Left kidney (tissue), 2 donors: ENCODE measurements around the gene C16orf89. TPM values are rescaled to one million over a fixed set of nuclear protein-coding genes. Genes with fewer than 3 reads are reported as not detected.
A peak's percentile ranks its signal among the peaks of the same experiment; 100 is the strongest.
"Not testable (repeated sequence)": the region's sequence is repeated elsewhere in the genome, so short reads cannot be mapped to it uniquely, and the experiment has no call there.

Source experiments
- DNase-seq: peaks from one replicate; pipeline ENCODE4 v3.0.0-alpha.2; 2013
- polyA plus RNA-seq: library from polyadenylated mRNA; unstranded; fragments of 120-200 nt; gene quantifications from one replicate; pipeline ENCODE4 v1.2.1, GENCODE V29; 2013; ENCODE audit not compliant: insufficient read length

C16orf89 gene
- polyA plus RNA-seq, 1 donor = 3.3 TPM

DNA sequence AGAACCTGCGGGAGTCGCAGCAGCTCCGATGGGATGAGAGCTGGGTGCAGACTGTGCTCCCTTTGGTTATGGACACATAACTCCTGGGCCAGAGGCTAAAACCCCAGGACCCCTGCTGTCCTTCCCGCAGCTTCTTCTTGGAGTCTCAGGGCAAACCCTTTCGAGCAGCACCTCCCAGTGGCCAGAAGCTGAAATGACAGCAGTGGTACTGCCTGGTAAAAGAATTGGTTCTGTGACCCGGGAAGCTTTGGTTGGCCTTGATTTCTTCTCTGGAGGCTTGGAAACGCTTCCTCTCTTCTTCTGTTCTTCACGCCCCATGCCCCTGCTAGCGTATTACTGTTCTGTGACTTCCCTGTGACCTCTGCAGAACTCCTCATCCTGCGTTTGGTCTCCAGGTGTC is 19.0 kb upstream of the C16orf89 start:
- not testable (repeated sequence) for DNase-seq

DNA sequence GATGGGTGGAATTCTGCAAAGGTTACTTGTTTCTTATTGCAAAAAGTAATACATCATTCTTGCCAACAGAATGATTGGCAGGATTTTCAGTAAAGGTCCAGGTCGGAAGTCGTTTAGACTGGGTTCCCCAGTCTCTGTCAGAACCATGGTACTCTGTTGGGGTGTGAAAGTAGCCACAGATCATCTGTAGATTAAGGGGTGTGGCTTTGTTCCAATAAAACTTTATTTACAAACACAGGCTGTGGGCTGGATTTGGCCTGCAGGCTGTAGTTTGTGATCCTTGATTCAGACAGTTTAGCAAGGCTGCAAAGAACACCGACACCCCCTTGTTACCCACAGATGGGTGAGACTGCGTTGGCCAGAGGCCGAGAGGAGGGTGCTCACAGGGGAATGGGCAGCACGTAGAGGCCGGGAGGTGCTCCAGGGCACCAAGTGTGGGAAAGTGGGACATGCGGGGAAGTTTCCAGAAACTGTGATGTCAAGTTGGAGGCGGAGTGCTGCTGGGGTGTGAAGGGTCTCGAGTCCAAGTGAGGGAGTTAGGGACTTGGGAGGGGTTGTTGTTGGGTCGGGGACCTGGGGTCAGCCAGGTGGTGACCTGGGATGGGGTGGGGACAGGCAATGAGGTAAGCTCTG is 18.5 kb upstream of the C16orf89 start:
- DNase-seq = not testable (repeated sequence)

- DNase-seq = not testable (repeated sequence)
Measured at GRCh38 chr16:5083646-5084045, 17.9 kb upstream of the C16orf89 start.

DNA sequence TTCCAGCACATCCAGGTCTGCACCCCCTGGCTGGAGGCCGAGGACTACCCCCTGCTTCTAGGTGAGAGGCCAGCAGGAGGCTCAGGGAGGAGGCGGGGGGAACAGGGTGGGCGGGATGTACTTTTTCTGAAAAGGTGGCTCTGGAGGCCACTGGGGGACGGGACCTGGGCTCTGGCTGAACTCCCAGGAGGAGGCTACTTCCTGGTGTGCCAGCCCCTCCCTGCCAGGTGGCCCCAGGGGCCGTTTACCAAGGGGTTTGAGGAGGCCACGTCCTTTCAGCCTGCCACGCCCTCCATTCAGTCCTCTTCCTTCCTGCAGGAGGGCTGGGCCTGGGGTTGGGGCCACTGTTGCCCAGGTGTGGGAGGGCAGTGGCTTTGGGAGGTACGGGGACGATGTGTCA is 15.2 kb upstream of the C16orf89 start:
- DNase-seq = not testable (repeated sequence)

GRCh38 chr16:5080461-5080860 is 14.7 kb upstream of the C16orf89 start:
- DNase-seq = not testable (repeated sequence)

GRCh38 chr16:5078626-5079025 is 12.9 kb upstream of the C16orf89 start:
- DNase-seq = no peak

GRCh38 chr16:5077304-5077703 is 11.5 kb upstream of the C16orf89 start:
- no peak for DNase-seq

- no peak for DNase-seq
Measured at GRCh38 chr16:5075637-5076036, 9.9 kb upstream of the C16orf89 start.

GRCh38 chr16:5073771-5074170 is 8.0 kb upstream of the C16orf89 start:
- DNase-seq = not testable (repeated sequence)

DNA sequence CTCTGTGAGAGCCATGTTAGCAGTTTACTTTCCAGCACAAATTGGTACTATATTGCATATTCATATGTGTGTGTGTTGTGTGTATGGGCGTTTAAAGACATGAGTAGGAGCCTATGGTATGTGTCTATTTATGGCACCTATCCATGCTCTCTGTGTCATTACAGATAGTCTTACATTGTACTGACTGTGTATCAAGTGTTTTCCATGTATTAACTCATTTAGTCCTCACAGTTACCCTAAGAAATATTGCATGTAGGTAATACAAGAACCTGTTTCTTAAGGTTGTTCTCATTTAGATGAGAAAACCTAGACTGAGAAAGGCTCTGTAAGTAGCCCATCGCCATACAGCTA is 7.5 kb upstream of the C16orf89 start:
- no peak for DNase-seq

DNA sequence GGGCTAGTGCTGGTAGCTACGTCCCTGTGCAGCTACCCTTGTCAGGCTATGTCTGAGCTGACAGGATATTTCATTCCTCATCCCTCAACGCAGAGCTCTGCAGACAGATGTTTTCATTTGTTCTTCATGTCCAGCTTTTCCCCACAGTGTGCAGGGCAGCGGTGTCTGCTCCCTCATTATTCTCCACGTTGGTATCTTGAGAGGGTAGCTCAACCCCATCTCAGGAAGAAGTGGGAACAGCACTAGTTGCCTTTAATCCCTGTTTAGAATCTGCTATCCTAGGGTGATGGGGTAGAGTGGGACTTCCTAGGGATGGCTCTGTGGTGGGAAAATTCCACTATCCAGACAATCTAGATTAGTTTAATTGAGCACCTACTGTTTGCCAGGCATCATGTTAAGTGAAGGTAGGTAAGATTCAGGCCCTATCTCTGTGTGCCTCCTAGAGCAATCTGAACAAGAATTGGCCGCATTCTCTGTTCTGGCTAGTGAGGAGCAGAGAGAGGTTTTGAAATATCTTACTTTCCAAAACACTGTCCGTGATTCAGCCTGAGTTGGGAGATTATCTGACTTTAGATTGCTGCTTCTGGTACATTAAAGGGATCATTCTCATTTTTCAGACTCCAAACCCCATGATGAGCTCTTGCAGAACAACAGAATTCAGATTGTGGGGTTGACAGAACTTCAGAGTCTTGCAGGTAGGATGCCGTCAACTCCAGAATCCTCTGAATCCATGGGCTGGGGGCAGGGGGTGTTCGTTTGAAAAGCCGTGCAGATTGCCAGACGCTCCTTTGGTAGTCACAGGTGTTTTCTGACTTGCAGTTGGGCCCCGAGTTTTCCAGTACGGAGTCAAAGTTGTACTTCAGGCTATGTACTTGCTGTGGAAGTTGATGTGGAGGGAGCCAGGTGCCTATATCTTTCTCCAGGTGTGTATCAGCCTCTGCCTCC is 6.8 kb upstream of the C16orf89 start:
- no peak for DNase-seq

DNA sequence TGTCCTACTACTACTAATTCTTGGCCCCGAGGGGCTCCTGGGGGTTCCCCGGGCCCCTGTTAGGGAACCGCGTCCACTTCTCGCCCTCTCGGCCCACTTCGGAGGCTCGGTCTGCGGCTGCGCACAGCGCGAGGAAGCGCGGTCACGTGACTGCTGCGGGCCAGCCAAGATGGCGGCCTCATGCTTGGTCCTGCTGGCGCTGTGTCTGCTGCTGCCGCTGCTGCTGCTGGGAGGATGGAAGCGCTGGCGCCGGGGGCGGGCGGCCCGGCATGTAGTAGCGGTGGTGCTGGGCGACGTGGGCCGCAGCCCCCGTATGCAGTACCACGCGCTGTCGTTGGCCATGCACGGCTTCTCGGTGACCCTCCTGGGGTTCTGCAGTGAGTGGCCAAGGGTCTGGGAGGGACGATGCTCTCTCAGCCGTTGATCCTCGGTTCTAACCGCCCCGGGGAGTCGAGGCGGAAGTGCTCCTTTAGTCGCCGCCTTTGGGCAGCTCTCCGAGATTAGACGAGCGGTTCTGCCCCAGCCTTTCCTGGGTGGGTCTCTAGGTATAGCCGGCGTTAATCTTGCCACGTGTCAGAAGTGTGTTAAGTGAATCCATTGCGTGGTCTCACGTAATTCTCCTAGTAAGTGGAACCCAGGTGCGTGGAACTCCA is 6.1 kb upstream of the C16orf89 start, which contains the start of gene ALG1:
ALG1 (plus strand) TSS at position 163 of the 653 bp plus-strand sequence; CDS start at position 170, 7 bp downstream.
- DNase-seq = peak; percentile 85

DNA sequence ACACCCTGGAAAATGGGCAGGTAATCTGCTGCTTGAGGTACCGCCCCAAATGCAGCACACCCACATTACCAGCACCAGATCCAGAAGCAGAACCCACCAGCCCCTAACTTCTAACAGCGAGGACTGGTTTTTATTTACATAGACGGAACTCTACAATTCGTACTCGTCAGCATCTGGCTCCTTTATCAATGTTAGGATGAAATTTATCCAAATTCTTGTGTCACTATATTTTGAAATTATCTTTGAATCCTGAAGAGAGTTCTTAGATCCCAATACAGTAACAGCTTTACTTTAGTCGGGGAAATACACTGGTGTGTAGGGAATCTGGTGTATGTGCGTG is 5.6 kb upstream of the C16orf89 start:
- DNase-seq = no peak

DNA sequence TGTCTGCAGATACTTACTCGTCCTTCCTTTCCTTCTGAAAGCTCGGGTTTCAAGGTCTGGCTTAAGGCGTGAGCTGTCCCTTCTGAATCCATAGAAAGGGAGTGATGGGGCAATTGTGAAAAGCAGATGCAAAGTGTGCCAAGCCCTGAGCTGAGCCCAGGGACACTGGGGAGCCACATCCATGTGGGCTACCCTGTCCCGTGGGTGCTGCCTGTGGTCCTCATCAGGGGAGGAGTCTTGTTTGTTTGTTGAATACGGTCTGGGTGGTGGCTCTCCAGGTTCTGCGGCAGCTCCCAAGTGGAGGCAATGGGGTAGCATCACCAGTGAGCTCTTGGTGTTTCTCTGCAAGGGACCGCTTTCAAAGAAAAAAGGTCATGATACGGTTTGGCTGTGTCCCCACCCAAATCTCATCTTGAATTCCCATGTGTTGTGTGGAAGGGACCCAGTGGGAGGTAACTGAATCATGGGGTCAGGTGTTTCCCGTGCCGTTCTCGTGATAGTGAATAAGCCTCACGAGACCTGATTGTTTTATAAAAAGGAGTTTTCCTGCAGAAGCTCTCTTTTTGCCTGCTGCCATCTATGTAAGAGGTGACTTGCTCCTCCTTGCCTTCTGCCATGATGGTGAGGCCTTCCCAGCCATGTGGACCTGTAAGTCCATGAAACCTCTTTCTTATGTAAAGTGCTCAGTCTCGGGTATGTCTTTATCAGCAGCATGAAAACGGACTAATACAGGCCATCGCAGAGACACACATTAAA is 4.9 kb upstream of the C16orf89 start:
- DNase-seq = no peak

DNA sequence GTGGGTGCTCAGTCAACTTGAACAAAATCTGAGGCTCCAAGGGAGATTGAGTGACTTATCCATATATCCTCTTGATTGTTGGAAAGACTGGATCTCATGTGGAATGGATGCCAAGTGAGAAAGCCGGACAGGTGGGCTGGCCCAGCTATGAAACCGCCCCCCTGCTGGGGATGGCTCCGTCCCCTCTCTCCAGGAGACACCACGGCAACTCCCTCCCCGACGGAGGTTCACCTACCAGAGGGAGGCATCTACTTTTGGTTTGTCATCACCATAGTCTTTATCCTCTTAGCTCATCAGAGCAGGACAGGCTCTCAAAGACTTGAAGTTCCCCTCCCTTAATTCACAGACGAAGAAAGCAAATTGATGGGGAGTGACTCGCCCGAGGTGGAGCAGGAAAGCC is 4.1 kb upstream of the C16orf89 start:
- no peak for DNase-seq

- DNase-seq = no peak
Measured at GRCh38 chr16:5069048-5069447, 3.3 kb upstream of the C16orf89 start.

DNA sequence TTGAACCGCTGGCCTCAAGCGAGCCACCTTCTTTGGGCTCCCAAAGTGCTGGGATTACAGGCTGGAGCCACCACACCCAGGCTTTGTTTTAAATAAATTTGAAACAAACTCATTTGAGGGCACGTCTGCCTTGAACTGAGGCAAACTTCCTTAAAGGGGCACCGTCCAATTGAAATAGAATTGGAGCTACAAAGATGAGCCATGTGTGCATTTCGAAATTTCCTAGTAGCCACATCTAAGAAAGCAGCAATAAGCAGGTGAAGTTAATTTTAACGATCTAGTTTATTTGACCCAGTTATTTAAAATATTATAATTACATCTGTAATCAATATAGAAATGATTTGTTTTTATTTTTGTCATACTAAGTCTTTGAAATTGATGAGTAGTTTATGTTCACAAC is 755 bp upstream of the C16orf89 start:
- no peak for DNase-seq

- DNase-seq = no peak
Measured at GRCh38 chr16:5065326-5065725, 430 bp downstream of the C16orf89 start.

DNA sequence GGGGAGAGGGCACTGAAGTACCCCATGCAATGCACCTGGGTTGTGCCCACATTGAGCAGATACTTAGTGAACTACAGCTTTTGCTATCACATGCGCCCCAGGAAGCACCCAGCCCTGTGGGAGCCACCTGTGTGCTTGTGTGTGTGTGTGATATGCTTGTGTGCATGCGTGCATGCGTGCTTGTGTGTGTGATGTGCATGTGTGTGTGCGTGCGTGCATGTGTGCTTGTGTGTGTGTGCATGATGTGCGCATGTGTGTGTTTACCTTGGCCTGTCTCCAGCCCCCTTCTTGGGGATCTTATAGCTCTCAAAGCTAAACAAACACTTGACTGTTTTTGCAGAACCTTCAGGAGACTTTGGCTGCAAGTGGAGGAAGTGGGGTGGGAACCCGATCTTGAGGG is 841 bp downstream of the C16orf89 start:
- no peak for DNase-seq

DNA sequence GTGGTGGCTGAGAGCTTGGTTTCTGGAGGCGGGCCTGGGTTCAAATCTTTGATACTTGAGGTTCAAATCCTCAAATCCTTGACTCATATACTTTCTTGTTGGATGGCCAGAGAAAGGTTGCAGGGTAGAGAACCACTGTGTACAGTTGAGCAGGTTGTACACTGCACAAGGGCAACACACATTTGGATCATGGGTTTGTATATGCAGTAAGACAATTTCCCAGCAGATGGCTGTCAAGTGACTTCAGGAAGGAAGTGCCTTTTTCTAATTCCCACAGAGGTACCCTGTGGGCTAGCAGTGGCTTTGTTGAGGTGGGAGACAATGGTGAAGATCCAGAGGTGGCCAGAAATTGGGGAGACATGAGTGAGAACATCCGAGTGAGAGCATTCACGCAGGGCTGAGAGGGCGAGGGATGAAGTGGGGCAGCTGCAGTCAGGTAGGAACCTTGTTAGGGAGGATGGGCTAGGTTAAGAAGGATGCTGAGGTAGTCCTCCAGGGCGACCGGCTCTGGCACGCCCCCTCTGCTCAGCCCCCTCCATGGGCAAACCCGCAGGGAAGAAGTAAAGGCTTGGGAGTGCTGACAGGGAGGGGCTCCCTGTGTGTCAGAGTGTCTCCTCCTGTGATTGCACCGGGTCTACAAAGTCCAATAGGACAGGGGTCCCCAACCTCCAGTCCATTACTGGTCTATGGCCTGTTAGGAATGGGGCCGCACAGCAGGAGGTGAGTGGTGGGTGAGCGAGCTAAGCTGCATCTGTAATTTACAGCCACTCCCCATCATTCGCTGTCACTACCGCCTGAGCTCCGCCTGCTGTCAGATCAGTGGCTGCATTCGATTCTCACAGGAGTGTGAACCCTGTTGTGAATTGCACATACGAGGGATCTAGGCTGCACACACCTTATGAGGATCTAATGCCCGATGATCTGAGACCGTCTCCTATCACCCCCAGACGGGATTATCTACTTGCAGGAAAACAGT is 2.7 kb downstream of the C16orf89 start:
- no peak for DNase-seq

DNA sequence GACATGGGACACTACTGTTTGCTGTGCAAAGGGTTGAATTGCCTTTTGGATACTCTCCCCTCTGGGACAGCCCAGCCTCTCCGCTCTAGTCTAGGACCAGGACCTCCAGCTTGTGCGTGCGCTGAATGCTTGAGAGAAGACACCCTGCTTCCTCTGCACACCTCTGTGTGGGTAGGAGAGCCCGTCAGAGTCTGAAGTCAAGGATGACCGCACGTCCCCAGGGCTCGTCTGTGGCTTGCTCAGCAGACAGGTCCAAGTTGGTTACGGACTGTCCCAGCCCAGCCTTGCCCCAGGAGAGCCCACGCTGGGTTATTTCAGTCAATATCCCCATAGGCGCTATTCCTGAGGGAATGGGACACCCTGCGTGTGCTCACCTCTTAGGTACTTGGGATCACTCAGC is 3.7 kb downstream of the C16orf89 start:
- no peak for DNase-seq
